ENCODE data around the gene TMED7. TPM values are rescaled to one million over a fixed set of nuclear protein-coding genes. Genes with fewer than 3 reads are reported as not detected.

Gene TMED7
- total and polyA plus RNA-seq, 2 of the 13 experiments (the other 11 are each of a cell fraction or from before 2014, with no cell fraction given): 58.0 to 113 TPM

- peak; percentile 81 for TF ChIP-seq TARDBP (CRISPR knock-in tag; IDR thresholded peaks at IDR 0.05)
- TF ChIP-seq, protein P1, sequence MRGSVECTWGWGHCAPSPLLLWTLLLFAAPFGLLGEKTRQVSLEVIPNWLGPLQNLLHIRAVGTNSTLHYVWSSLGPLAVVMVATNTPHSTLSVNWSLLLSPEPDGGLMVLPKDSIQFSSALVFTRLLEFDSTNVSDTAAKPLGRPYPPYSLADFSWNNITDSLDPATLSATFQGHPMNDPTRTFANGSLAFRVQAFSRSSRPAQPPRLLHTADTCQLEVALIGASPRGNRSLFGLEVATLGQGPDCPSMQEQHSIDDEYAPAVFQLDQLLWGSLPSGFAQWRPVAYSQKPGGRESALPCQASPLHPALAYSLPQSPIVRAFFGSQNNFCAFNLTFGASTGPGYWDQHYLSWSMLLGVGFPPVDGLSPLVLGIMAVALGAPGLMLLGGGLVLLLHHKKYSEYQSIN (CRISPR knock-in tag; IDR thresholded peaks at IDR 0.05; ENCODE audit: borderline replicate concordance): no peak
- no peak for TF ChIP-seq SP1 (IDR thresholded peaks at IDR 0.05)
- peak; percentile 87 for TF ChIP-seq SP1 (CRISPR knock-in tag; IDR thresholded peaks at IDR 0.05)
- peak; percentile 52; the same call in 1 of the 2 replicates for TF ChIP-seq ZNF546 (CRISPR knock-in tag; conservative IDR thresholded peaks at IDR 0.05)
- TF ChIP-seq SIN3A (IDR thresholded peaks at IDR 0.05; ENCODE audit: borderline replicate concordance, low read depth, low read length): peak; percentile 56; the same call in 1 of the 2 replicates
- TF ChIP-seq ERF (CRISPR knock-in tag; IDR thresholded peaks at IDR 0.05): peak; percentile 94
- no peak for TF ChIP-seq MED8 (CRISPR knock-in tag; IDR thresholded peaks at IDR 0.05; ENCODE audit: insufficient replicate concordance)
- TF ChIP-seq POGZ (CRISPR knock-in tag; IDR thresholded peaks at IDR 0.05): peak; percentile 78
- TF ChIP-seq, protein P2, sequence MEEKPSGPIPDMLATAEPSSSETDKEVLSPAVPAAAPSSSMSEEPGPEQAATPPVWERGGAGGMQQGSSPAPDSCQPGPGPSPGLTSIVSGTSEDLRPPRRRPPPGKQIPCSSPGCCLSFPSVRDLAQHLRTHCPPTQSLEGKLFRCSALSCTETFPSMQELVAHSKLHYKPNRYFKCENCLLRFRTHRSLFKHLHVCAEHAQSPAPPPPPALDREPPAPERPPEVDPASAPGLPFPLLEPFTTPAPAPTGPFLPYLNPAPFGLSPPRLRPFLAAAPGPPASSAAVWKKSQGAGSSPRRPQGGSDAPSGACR (CRISPR knock-in tag; IDR thresholded peaks at IDR 0.05): no peak
- TF ChIP-seq, protein P3, sequence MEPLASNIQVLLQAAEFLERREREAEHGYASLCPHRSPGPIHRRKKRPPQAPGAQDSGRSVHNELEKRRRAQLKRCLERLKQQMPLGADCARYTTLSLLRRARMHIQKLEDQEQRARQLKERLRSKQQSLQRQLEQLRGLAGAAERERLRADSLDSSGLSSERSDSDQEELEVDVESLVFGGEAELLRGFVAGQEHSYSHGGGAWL (CRISPR knock-in tag; IDR thresholded peaks at IDR 0.05): peak; percentile 89
- peak; percentile 47; the same call in 1 of the 2 replicates for TF ChIP-seq GMEB2 (CRISPR knock-in tag; IDR thresholded peaks at IDR 0.05; ENCODE audit: low read depth)
- TF ChIP-seq CREB1 (IDR thresholded peaks at IDR 0.05): peak; percentile 74
- peak; percentile 83 for TF ChIP-seq CREB1 (CRISPR knock-in tag; IDR thresholded peaks at IDR 0.05)
- TF ChIP-seq ZNF567 (CRISPR knock-in tag; IDR thresholded peaks at IDR 0.05; ENCODE audit: borderline replicate concordance): 0 out of 2 replicates have a peak, but pooled peaks have one; percentile 45
- TF ChIP-seq, protein P4, sequence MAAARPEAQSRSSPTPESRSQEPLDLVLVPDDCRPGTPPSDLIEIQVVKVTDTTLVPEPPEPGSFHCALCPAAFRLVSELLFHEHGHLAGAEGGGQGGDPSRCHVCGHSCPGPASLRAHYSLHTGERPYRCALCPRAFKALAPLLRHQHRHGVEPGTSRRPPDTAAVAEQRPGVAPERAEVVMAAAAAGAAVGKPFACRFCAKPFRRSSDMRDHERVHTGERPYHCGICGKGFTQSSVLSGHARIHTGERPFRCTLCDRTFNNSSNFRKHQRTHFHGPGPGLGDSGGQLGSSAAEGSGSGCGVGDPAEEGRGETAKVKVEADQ (CRISPR knock-in tag; IDR thresholded peaks at IDR 0.05; ENCODE audit: borderline replicate concordance): peak; percentile 90
- TF ChIP-seq, protein P5, sequence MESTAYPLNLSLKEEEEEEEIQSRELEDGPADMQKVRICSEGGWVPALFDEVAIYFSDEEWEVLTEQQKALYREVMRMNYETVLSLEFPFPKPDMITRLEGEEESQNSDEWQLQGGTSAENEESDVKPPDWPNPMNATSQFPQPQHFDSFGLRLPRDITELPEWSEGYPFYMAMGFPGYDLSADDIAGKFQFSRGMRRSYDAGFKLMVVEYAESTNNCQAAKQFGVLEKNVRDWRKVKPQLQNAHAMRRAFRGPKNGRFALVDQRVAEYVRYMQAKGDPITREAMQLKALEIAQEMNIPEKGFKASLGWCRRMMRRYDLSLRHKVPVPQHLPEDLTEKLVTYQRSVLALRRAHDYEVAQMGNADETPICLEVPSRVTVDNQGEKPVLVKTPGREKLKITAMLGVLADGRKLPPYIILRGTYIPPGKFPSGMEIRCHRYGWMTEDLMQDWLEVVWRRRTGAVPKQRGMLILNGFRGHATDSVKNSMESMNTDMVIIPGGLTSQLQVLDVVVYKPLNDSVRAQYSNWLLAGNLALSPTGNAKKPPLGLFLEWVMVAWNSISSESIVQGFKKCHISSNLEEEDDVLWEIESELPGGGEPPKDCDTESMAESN (CRISPR knock-in tag; conservative IDR thresholded peaks at IDR 0.05): peak; percentile 70; the same call in 1 of the 2 replicates
- TF ChIP-seq CHD2 (IDR thresholded peaks at IDR 0.05; ENCODE audit: low read depth, low read length): peak; percentile 81
- TF ChIP-seq RFXAP (CRISPR knock-in tag; IDR thresholded peaks at IDR 0.05; ENCODE audit: borderline replicate concordance): no peak
- TF ChIP-seq REXO4 (CRISPR knock-in tag; IDR thresholded peaks at IDR 0.05; ENCODE audit: borderline replicate concordance): 0 out of 2 replicates have a peak, but pooled peaks have one; percentile 21
- TF ChIP-seq REPIN1 (CRISPR knock-in tag; IDR thresholded peaks at IDR 0.05; ENCODE audit: borderline replicate concordance, low read depth): no peak; the same call in none of the 2 replicates
- TF ChIP-seq MIER3 (CRISPR knock-in tag; IDR thresholded peaks at IDR 0.05; ENCODE audit: borderline replicate concordance): peak; percentile 66; the same call in 1 of the 2 replicates
- peak; percentile 83 for TF ChIP-seq ZBTB7A (CRISPR knock-in tag; IDR thresholded peaks at IDR 0.05)
Measured at GRCh38 chr5:115625579-115626444, at the start of gene TMED7 (continued).

All from HepG2 (cell line).